ENCODE data around the gene RNF223. TPM values are rescaled to one million over a fixed set of nuclear protein-coding genes. Genes with fewer than 3 reads are reported as not detected.

The RNF223 gene
- total and polyA plus RNA-seq, 2 of the 8 experiments (the other 6 are each of a cell fraction or from before 2014, with no cell fraction given): not detected

DNA sequence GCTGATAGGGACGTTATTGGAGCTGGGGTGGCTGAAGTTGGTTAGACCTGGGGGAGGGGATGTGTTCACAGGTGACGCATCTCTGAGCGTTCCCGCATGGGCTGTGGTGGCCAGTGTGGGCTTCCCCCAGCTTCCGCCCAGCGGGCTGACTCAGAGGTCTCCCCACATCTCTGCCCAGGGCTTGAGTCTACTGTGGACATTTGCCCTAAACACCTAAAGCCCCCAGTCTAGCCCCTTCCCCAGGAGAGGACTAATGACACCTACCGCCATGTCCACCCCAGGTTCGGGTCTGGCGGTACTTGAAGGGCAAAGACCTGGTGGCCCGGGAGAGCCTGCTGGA, 52.2 kb downstream of the RNF223 start (continued):
- TF ChIP-seq GTF2F1 (IDR thresholded peaks at IDR 0.05; ENCODE audit: borderline replicate concordance, low read depth, low read length) (no peak), TCF12 (IDR thresholded peaks at IDR 0.05; ENCODE audit: low read depth, low read length) (no peak), ZNF274 (IDR thresholded peaks at IDR 0.05; ENCODE audit: borderline replicate concordance, extremely low read depth, low read length) (no peak), SP4 (IDR thresholded peaks at IDR 0.05; ENCODE audit: low read length) (no peak)
- TF ChIP-seq, protein P1, sequence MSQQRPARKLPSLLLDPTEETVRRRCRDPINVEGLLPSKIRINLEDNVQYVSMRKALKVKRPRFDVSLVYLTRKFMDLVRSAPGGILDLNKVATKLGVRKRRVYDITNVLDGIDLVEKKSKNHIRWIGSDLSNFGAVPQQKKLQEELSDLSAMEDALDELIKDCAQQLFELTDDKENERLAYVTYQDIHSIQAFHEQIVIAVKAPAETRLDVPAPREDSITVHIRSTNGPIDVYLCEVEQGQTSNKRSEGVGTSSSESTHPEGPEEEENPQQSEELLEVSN (IDR thresholded peaks at IDR 0.05): no peak
- TF ChIP-seq, protein P2, sequence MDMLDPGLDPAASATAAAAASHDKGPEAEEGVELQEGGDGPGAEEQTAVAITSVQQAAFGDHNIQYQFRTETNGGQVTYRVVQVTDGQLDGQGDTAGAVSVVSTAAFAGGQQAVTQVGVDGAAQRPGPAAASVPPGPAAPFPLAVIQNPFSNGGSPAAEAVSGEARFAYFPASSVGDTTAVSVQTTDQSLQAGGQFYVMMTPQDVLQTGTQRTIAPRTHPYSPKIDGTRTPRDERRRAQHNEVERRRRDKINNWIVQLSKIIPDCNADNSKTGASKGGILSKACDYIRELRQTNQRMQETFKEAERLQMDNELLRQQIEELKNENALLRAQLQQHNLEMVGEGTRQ (IDR thresholded peaks at IDR 0.05; ENCODE audit: low read length): no peak

Measured in H1 (cell line).